ENCODE results near the gene DYNC1H1. TPM values are rescaled to one million over a fixed set of nuclear protein-coding genes. Genes with fewer than 3 reads are reported as not detected.

The DYNC1H1 gene
- total RNA-seq, 1 donor from 2014 or later: 783 TPM

DNA sequence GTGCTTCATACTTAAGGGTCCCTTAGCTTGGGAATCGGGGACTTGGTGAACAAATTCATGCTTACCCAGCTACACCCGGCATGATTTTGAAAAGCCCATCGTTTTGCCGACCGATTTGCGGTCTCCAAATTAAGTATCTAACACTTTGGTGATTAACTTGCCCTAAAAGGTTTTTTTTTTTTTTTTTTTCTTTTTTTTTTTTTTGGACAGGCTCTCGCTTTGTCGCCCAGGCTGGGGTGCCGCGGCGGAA lies 123.3 kb downstream of the DYNC1H1 start:
- Histone ChIP-seq H3K4me3 (ENCODE audit: low read depth, low read length) (peak overlapping the region; percentile 65), H3K36me3 (ENCODE audit: control insufficient read depth, insufficient read depth, low read length) (peaks cover 3% of the 10 kb centered on the region), H3K27me3 (ENCODE audit: control insufficient read depth, insufficient read depth, low read length) (no peaks in the 10 kb centered on the region)
- TF ChIP-seq, protein P1, sequence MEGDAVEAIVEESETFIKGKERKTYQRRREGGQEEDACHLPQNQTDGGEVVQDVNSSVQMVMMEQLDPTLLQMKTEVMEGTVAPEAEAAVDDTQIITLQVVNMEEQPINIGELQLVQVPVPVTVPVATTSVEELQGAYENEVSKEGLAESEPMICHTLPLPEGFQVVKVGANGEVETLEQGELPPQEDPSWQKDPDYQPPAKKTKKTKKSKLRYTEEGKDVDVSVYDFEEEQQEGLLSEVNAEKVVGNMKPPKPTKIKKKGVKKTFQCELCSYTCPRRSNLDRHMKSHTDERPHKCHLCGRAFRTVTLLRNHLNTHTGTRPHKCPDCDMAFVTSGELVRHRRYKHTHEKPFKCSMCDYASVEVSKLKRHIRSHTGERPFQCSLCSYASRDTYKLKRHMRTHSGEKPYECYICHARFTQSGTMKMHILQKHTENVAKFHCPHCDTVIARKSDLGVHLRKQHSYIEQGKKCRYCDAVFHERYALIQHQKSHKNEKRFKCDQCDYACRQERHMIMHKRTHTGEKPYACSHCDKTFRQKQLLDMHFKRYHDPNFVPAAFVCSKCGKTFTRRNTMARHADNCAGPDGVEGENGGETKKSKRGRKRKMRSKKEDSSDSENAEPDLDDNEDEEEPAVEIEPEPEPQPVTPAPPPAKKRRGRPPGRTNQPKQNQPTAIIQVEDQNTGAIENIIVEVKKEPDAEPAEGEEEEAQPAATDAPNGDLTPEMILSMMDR (IDR thresholded peaks at IDR 0.05; ENCODE audit: insufficient read depth, low read length, poor library complexity, severe bottlenecking): no peak
- no peak for DNase-seq (ENCODE audit: low read depth)

DNA sequence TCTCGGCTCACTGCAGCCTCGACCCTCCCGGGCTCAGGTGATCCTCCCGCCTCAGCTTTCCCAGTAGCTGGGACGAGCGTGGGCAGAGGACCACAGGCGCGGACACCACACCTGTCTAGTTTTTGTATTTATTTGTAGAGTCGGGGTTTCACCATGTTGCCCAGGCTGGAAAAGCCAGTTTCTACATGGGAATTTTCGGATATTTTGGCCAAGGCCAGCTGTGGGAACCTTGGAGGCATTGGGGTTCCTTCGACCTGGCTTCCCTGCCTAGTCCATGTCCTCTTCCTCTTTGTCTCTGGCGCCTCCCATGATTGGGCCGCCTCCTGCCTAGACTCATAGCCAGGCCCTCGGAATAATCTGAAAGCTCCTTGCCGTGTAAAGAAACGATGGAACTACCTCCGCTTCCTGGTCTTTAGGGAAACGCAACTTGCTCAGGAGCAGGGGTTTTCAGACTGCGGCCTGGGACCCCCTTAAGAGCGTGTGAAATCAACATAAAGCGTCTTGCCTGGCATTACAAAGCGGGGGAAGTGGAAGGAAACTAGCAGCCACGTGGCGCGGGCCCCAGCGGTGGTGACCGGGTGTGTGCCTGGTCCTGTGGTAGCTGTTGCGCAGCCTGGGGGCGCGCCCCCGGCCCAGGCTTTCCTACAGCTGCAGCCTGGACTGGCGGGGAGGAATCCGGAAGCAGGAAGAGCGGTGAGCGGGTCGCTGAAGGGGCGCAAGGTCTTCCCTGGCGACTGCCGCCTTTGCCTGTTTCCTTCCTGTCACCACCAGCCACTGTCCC lies 123.8 kb downstream of the DYNC1H1 start:
- Histone ChIP-seq H3K4me3 (ENCODE audit: low read depth, low read length) (peak overlapping the region; percentile 65), H3K27me3 (ENCODE audit: control insufficient read depth, insufficient read depth, low read length) (no peaks in the 10 kb centered on the region), H3K36me3 (ENCODE audit: control insufficient read depth, insufficient read depth, low read length) (peaks cover 1% of the 10 kb centered on the region)
- DNase-seq (ENCODE audit: low read depth): no peak
- TF ChIP-seq, protein P1 (IDR thresholded peaks at IDR 0.05; ENCODE audit: insufficient read depth, low read length, poor library complexity, severe bottlenecking): no peak

DNA sequence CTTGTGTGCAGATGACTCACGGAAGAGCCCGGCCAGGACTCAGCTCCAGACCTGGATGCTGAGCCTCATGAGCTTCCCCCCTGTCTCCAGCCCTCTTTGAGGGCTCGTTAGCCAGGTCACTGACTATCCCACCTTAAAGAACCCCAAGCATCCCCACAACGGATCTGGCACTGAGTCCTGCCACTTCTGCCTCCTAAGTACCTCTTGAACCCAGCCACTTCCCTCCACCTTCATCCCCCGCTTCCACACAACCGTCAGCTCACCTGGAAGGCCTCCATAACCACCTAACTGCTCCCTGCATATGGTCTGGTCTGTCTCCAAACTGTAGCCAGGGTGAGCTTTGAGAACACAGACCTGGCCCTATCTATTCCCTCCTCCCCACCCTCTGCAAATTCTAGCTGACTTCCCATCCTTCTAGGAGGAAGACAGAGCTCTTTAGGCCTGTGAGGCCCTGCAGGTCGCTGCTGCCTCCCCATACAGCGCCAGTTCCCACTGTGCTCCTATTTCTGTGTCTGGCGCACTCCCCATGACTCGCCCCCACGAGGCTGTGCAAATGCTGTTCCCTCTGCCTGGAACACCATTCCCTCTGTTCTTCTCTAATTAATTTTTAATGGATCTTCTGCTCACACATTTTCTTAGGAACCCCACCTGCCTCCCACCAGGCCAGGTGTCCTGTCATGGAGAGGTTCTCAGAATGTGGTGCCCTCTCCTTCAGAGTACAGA lies 125.4 kb downstream of the DYNC1H1 start:
- Histone ChIP-seq H3K36me3 (ENCODE audit: control insufficient read depth, insufficient read depth, low read length) (no peaks in the 10 kb centered on the region), H3K27me3 (ENCODE audit: control insufficient read depth, insufficient read depth, low read length) (no peaks in the 10 kb centered on the region), H3K4me3 (ENCODE audit: low read depth, low read length) (no peak overlapping the region)
- TF ChIP-seq, protein P1 (IDR thresholded peaks at IDR 0.05; ENCODE audit: insufficient read depth, low read length, poor library complexity, severe bottlenecking): no peak
- DNase-seq (ENCODE audit: low read depth): no peak

DNA sequence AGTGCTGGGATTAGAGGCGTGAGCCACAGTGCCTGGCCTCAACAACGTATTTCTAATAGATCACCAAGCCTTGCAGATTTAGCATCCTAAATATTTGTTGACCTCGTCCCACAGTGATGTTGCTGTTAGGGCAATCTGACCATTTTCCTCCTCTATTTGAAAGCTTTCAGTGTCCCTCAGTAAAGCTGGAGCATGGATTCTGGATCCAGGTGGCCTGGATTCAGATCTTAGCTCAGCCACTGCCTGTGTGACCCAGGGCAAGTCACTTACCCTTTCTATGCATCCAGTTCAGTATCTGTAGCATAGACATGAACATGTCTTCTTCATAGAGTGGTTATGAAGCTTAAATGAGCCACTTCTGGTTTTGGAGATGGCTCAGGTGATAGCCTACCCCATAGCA lies 126.3 kb downstream of the DYNC1H1 start:
- H3K36me3 ChIP-seq (ENCODE audit: control insufficient read depth, insufficient read depth, low read length): no peaks in the 10 kb centered on the region
- DNase-seq (ENCODE audit: low read depth): no peak
- no peak overlapping the region for H3K4me3 ChIP-seq (ENCODE audit: low read depth, low read length)
- TF ChIP-seq, protein P1 (IDR thresholded peaks at IDR 0.05; ENCODE audit: insufficient read depth, low read length, poor library complexity, severe bottlenecking): no peak
- H3K27me3 ChIP-seq (ENCODE audit: control insufficient read depth, insufficient read depth, low read length): no peaks in the 10 kb centered on the region

DNA sequence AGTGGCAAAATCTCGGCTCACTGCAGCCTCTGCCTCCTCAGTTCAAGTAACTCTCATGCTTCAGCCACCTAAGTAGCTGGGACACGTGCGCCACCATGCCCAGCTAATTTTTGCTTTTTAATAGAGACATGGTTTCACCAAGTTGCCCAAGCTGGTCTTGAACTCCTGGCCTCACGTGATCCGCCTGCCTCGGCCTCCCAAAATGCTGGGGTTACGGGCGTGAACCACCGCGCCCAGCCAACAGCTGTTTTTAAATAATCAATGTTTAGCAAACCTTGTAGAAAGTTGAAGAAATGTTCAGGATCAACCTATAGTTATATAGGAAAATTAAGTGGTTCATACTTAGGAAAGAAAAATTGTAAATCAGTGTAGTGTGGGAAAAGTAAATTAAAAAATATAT lies 128.4 kb downstream of the DYNC1H1 start:
- H3K4me3 ChIP-seq (ENCODE audit: low read depth, low read length): no peak overlapping the region
- no peaks in the 10 kb centered on the region for H3K36me3 ChIP-seq (ENCODE audit: control insufficient read depth, insufficient read depth, low read length)
- H3K27me3 ChIP-seq (ENCODE audit: control insufficient read depth, insufficient read depth, low read length): no peaks in the 10 kb centered on the region
- TF ChIP-seq, protein P1 (IDR thresholded peaks at IDR 0.05; ENCODE audit: insufficient read depth, low read length, poor library complexity, severe bottlenecking): no peak
- no peak for DNase-seq (ENCODE audit: low read depth)
